Esophagus squamous epithelium (tissue), 4 donors: Measurements from ENCODE around the gene ITGB5.

Experiments
- POLR2A ChIP-seq, 4 donors: fragments of 450-650 bp; IDR thresholded peaks; one replicate each; pipeline ENCODE4 v1.6.1; 2017; ENCODE audit warnings: antibody characterized with exemption in 4 of 4, mild to moderate bottlenecking in 4 of 4, moderate library complexity in 3 of 4
- TF ChIP-seq, protein P1 (sequence below), 6 experiments: fragments of 450-650 bp in 4 of 6; fragments of 200-600 bp in 2 of 6; sonication (generic) in 2 of 6; IDR thresholded peaks; one replicate each; pipeline ENCODE4 v1.5.1; 2016 to 2019; ENCODE audit warnings: antibody characterized with exemption in 6 of 6, mild to moderate bottlenecking in 4 of 6, moderate library complexity in 4 of 6

DNA sequence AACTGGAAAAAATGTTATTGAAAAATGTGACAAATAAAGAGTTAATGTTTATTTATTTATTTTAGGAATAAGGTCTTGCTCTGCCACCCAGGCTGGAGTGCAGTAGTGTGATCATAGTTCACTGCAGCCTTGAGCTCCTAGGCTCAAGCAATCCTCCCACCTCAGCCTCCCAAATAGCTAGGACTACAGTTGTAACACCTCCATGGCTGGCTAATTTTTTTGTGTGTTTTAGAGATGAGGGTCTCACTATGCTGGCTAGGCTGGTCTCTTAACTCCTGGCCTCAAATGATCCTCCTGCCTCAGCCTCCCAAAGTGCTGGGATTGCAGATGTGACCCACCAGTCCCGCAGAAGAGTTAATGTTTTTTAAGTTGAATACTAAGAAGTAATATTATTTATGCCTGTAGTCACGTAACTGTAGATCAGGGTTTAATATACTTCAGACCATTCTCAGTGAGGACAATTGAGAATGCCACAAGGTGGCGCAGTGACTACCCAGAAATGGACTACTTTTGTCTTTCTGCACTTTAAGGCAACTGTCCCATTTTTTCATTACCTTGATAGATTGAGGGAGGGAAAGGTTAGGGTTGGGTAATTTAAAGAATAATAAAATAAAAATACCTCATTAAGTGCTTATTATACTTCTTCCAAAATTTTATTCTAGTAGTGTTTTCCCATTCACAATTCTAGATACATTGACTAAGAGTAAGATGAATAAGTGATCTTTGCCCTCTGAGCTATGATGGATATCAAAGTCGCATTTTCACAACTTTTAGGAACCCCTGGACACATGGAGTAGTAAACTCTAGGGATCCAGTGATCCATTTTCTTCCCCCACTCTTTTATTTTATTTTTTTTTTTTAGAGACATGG is 41.4 kb upstream of the ITGB5 start:
- TF ChIP-seq, protein P1, sequence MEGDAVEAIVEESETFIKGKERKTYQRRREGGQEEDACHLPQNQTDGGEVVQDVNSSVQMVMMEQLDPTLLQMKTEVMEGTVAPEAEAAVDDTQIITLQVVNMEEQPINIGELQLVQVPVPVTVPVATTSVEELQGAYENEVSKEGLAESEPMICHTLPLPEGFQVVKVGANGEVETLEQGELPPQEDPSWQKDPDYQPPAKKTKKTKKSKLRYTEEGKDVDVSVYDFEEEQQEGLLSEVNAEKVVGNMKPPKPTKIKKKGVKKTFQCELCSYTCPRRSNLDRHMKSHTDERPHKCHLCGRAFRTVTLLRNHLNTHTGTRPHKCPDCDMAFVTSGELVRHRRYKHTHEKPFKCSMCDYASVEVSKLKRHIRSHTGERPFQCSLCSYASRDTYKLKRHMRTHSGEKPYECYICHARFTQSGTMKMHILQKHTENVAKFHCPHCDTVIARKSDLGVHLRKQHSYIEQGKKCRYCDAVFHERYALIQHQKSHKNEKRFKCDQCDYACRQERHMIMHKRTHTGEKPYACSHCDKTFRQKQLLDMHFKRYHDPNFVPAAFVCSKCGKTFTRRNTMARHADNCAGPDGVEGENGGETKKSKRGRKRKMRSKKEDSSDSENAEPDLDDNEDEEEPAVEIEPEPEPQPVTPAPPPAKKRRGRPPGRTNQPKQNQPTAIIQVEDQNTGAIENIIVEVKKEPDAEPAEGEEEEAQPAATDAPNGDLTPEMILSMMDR (IDR thresholded peaks at IDR 0.05) = peak; percentile 34 to 80 (median 75)
- TF ChIP-seq POLR2A (IDR thresholded peaks at IDR 0.05) = no peak
